GM12864 (cell line): ENCODE data around the gene CADM2.

Experiments used
- DNase-seq: peaks from one replicate; pipeline ENCODE4 v3.0.0-alpha.2; 2011; ENCODE audit warnings: low read depth
- H3K4me3 ChIP-seq: 2 replicates; pipeline ENCODE4 v1.5.1; 2011; ENCODE audit warnings: mild to moderate bottlenecking, low read depth, low read length, control low read depth
- TF ChIP-seq, protein P1 (sequence below): IDR thresholded peaks from 2 replicates; pipeline ENCODE4 v1.5.1; 2011; ENCODE audit warnings: low read depth, mild to moderate bottlenecking, moderate library complexity, low read length, control low read depth, inconsistent platforms; ENCODE audit errors: missing control alignments

CADM2 gene

DNA sequence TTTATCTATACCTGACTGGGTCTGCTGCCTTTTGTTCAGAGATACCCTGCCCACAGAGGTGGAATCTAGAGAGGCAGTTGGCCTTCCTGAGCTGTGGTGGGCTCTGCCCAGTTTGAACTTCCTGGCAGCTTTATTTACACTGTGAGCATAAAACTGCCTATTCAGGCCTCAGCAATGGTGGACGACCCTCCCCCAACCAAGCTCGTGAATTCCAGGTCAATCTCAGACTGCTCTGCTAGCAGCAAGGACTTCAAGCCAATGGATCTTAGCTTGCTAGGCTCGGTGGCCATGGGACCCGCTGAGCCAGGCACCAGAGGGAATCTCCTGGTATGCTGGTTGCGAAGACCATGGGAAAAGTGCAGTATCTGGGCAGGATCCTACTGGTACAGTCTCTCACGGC, 270.2 kb downstream of the CADM2 start:
- TF ChIP-seq, protein P1, sequence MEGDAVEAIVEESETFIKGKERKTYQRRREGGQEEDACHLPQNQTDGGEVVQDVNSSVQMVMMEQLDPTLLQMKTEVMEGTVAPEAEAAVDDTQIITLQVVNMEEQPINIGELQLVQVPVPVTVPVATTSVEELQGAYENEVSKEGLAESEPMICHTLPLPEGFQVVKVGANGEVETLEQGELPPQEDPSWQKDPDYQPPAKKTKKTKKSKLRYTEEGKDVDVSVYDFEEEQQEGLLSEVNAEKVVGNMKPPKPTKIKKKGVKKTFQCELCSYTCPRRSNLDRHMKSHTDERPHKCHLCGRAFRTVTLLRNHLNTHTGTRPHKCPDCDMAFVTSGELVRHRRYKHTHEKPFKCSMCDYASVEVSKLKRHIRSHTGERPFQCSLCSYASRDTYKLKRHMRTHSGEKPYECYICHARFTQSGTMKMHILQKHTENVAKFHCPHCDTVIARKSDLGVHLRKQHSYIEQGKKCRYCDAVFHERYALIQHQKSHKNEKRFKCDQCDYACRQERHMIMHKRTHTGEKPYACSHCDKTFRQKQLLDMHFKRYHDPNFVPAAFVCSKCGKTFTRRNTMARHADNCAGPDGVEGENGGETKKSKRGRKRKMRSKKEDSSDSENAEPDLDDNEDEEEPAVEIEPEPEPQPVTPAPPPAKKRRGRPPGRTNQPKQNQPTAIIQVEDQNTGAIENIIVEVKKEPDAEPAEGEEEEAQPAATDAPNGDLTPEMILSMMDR, result no peak
- DNase-seq, result no peak
- H3K4me3 ChIP-seq, result no peak overlapping the region

DNA sequence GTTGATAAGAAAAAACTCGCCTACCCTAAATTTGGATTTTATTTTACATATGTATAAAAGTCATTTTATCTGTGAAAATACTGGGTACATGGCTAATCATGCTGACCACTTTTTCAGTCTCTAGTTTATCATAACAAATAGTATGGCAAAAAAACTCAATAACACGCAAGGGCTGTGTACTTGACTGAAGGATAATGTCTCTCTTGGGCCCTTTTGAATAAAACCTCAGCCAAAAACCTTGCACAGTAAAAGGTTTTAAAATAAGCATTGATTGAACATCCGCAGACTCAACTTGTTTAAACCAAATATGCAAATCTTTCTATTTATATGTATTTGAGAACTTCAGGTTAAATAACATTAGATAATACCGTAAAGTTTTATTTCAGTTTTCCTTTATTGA, 285.3 kb downstream of the CADM2 start:
- TF ChIP-seq, protein P1, result no peak
- no peak overlapping the region for H3K4me3 ChIP-seq
- no peak for DNase-seq

- no peak for DNase-seq
- no peak overlapping the region for H3K4me3 ChIP-seq
- TF ChIP-seq, protein P1, result no peak
Measured at GRCh38 chr3:85244519-85244918, 285.7 kb downstream of the CADM2 start.

GRCh38 chr3:85251766-85252165, 293.0 kb downstream of the CADM2 start:
- DNase-seq, result no peak
- TF ChIP-seq, protein P1, result no peak
- no peak overlapping the region for H3K4me3 ChIP-seq

- no peak for DNase-seq
- TF ChIP-seq, protein P1, result no peak
Measured at GRCh38 chr3:85252686-85253085, 293.9 kb downstream of the CADM2 start.

GRCh38 chr3:85254738-85255137, 295.9 kb downstream of the CADM2 start:
- DNase-seq, result no peak
- no peak overlapping the region for H3K4me3 ChIP-seq
- TF ChIP-seq, protein P1, result no peak

More at GRCh38 chr3:85252686-85253085, 293.9 kb downstream of the CADM2 start:
- H3K4me3 ChIP-seq, result no peak overlapping the region

GRCh38 chr3:85255949-85256348, 297.2 kb downstream of the CADM2 start:
- DNase-seq, result no peak
- H3K4me3 ChIP-seq, result no peak overlapping the region
- TF ChIP-seq, protein P1, result no peak
